Subcutaneous adipose tissue (tissue), 4 donors: ENCODE data around the gene SLC7A14. TPM values are rescaled to one million over a fixed set of nuclear protein-coding genes. Genes with fewer than 3 reads are reported as not detected.

Experiments
- CTCF ChIP-seq: fragments of 450-650 bp; IDR thresholded peaks from one replicate; pipeline ENCODE4 v1.5.1; 2016; ENCODE audit warnings: low read depth, mild to moderate bottlenecking, control low read depth, antibody characterized with exemption, moderate library complexity
- total RNA-seq, 4 donors: library from RNA; depleted of rRNA; stranded (reverse); fragments of >200 nt; gene quantifications; one replicate each; pipeline ENCODE4 v1.1.0, GENCODE V29; 2016

The SLC7A14 gene
- total RNA-seq, 4 donors from 2014 or later, result not detected

DNA sequence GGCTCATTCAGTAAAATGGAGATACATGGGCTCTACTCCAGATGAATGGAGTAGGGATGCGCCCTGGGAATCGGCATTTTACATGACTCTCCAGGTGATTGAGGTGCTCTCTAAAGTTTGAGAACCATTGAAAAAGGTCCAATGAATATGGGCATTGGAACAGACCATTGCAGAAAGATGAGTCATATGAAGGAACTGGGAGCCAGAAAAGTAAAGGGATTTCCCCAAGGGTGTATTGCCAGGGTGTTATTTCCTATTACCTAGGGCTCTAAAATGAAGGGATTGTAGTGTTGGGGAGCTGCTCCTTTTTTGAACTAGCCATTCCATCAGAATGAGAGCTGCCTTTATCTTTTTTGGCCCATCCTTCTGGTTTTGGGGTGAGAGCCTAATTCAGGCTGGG lies 145.5 kb downstream of the SLC7A14 start:
- TF ChIP-seq CTCF, result no peak

GRCh38 chr3:170438836-170439235 lies 147.0 kb downstream of the SLC7A14 start:
- TF ChIP-seq CTCF, result no peak

DNA sequence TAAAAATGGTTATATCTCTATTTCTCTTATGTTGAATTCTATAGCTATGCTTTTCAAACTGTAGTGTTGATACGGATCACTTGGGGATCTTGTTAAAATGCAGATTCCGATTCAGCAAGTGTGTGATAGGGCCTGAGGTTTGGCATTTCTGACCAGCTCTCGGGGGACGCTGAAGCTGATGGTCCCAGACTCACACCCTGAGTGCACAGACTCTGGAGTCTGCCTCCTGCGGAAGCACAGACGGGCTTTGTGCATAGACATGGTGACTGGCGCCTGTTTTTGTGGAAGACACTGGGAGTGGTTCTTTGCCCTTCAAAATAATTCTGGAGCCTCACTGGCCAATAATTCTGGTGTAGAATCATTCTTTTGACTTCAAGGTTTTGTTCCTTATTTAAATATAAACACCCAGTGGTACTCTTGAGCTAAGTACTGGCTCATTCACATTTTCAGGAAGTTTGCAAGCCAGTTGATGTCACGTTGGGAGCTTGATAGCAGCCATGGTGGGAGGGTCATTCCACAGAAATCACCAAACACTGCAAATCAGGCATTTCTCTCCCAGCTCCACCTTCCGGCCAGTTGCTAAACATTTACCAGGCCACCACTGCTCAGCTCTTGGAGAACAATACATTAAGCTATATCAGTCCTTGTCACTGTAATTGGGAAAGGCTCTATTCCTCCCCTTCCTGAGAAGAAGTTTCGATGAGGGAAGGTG lies 148.0 kb downstream of the SLC7A14 start:
- TF ChIP-seq CTCF, result no peak

GRCh38 chr3:170437176-170437575 lies 148.7 kb downstream of the SLC7A14 start:
- no peak for TF ChIP-seq CTCF

DNA sequence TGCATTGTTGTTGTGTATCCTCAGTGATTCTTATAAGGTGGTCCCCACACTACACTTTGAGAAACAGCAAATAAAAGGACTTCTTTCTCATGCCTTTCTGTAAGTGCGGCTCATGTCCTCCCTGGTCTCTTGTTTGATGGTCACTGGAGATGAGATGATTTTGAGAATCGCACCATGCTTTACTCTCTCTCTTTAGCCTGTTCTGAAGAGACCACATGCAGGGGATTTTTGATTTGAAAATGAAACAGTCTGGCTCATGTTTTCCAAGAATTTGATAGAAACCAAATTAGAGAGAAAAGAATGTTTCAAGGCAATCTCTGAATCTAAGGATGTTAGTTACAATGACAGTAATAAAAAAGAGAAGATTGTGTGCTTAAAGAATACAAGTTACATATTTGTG lies 149.2 kb downstream of the SLC7A14 start:
- TF ChIP-seq CTCF, result no peak

DNA sequence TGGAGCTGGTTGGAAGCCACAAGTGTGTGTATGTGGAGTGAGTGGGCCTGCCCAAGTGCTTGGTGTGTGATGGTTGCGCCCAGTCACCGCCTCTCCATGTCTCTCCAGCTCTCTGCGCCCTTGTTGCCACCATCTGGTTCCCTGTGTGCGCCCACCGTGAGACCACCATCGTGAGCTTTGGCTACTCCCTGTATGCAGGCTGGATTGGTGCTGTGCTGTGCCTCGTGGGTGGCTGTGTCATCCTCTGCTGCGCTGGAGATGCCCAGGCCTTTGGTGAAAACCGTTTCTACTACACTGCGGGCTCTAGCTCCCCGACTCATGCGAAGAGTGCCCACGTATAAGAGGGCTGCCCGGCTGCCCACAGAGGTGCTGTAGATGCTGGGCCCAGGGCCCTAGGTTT lies 153.5 kb downstream of the SLC7A14 start:
- no peak for TF ChIP-seq CTCF

DNA sequence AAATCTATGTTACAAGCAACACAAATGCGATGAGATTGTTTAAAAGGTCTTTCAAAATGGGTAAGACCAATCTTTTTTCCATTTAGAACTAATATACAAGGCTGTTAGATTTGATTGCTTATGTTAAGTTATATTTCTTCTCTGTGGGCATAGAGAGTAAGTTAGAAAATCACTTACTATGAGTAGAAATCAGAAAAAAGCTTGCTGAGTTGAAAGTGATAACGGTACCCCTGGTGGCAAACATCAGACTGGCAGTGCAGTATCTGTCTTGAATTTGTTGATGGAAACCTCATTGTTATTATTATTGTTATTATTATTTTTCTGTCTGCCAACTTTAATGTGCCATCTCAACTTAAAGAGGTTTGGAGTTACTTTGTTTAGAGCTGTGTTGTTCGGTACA lies 154.8 kb downstream of the SLC7A14 start:
- TF ChIP-seq CTCF, result no peak
